ENCODE measurements around the gene CACNA1H.

- TF ChIP-seq, protein P1, sequence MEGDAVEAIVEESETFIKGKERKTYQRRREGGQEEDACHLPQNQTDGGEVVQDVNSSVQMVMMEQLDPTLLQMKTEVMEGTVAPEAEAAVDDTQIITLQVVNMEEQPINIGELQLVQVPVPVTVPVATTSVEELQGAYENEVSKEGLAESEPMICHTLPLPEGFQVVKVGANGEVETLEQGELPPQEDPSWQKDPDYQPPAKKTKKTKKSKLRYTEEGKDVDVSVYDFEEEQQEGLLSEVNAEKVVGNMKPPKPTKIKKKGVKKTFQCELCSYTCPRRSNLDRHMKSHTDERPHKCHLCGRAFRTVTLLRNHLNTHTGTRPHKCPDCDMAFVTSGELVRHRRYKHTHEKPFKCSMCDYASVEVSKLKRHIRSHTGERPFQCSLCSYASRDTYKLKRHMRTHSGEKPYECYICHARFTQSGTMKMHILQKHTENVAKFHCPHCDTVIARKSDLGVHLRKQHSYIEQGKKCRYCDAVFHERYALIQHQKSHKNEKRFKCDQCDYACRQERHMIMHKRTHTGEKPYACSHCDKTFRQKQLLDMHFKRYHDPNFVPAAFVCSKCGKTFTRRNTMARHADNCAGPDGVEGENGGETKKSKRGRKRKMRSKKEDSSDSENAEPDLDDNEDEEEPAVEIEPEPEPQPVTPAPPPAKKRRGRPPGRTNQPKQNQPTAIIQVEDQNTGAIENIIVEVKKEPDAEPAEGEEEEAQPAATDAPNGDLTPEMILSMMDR (IDR thresholded peaks at IDR 0.05) = no peak
- no peak for TF ChIP-seq EZH2phosphoT487 (IDR thresholded peaks at IDR 0.05)
Observed at GRCh38 chr16:1137604-1138003, 15.3 kb upstream of the CACNA1H start.
